ENCODE results near the gene ZKSCAN2.

DNA sequence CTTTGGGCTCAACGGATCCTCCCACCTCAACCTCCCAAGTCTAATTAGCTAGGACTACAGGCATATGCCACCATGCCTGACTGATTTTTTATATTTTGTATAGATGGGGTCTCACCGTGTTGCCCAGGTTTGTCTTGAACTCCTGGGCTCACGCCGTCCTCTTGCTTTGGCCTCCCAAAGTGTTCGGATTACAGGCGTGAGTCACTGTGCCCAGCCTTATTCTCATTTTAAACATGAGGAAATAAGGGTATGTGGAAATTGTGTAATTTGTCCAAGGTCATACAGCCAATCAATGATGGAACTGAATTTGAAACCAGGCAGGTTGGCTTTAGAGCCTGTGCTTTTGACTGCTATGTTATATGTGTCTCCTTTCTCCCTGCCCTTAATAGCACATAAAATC is 68.3 kb downstream of the ZKSCAN2 start:
- TF ChIP-seq CTCF (IDR thresholded peaks at IDR 0.05; ENCODE audit: low read depth, low read length, missing input control): no peak
- no peak for TF ChIP-seq HNF4A (conservative IDR thresholded peaks at IDR 0.05)
- no peak for TF ChIP-seq ATF3 (IDR thresholded peaks at IDR 0.05)
- TF ChIP-seq JUND (IDR thresholded peaks at IDR 0.05): no peak
- TF ChIP-seq YY1 (IDR thresholded peaks at IDR 0.05): no peak
- no peak for TF ChIP-seq NR2F2 (IDR thresholded peaks at IDR 0.05)
- TF ChIP-seq RXRA (IDR thresholded peaks at IDR 0.05): no peak
- no peak for TF ChIP-seq EGR1 (IDR thresholded peaks at IDR 0.05; ENCODE audit: low read depth in 2 of 2)
- no peak for TF ChIP-seq MAX (IDR thresholded peaks at IDR 0.05)
- TF ChIP-seq TAF1 (conservative IDR thresholded peaks at IDR 0.05): no peak
- TF ChIP-seq, protein P1, sequence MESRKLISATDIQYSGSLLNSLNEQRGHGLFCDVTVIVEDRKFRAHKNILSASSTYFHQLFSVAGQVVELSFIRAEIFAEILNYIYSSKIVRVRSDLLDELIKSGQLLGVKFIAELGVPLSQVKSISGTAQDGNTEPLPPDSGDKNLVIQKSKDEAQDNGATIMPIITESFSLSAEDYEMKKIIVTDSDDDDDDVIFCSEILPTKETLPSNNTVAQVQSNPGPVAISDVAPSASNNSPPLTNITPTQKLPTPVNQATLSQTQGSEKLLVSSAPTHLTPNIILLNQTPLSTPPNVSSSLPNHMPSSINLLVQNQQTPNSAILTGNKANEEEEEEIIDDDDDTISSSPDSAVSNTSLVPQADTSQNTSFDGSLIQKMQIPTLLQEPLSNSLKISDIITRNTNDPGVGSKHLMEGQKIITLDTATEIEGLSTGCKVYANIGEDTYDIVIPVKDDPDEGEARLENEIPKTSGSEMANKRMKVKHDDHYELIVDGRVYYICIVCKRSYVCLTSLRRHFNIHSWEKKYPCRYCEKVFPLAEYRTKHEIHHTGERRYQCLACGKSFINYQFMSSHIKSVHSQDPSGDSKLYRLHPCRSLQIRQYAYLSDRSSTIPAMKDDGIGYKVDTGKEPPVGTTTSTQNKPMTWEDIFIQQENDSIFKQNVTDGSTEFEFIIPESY (IDR thresholded peaks at IDR 0.05): no peak
- TF ChIP-seq RAD21 (IDR thresholded peaks at IDR 0.05): no peak
- TF ChIP-seq REST (IDR thresholded peaks at IDR 0.05): no peak
- no peak for TF ChIP-seq FOXA1 (IDR thresholded peaks at IDR 0.05)
